Mesenchymal stem cell (in vitro differentiated cells and primary cell): ENCODE data around the gene PKP4.

ENCODE experiments used
- DNase-seq: peaks from one replicate; pipeline ENCODE4 v3.0.0-alpha.2; 2013
- H2AFZ ChIP-seq: one replicate; pipeline ENCODE4 v1.6.1; 2013; ENCODE audit warnings: low read depth, mild to moderate bottlenecking, control low read depth, inconsistent platforms, low read length, moderate library complexity
- H2AK5ac ChIP-seq: 2 replicates; pipeline ENCODE4 v1.6.1; 2013; ENCODE audit warnings: low read length, moderate library complexity, mild to moderate bottlenecking, inconsistent platforms; ENCODE audit not compliant: severe bottlenecking
- H2BK120ac ChIP-seq: one replicate; pipeline ENCODE4 v1.6.1; 2013; ENCODE audit warnings: low read depth, mild to moderate bottlenecking, inconsistent platforms, low read length, moderate library complexity
- H2BK12ac ChIP-seq, 2 experiments: one replicate each; pipeline ENCODE4 v1.6.1; 2013; ENCODE audit warnings: inconsistent platforms in 2 of 2, low read length in 2 of 2, mild to moderate bottlenecking in 2 of 2, moderate library complexity in 2 of 2, control low read depth in 1 of 2
- H2BK15ac ChIP-seq: one replicate; pipeline ENCODE4 v1.6.1; 2013; ENCODE audit warnings: mild to moderate bottlenecking, low read depth, inconsistent platforms; ENCODE audit not compliant: poor library complexity, severe bottlenecking
- H2BK5ac ChIP-seq: 2 replicates; pipeline ENCODE4 v1.6.1; 2013; ENCODE audit warnings: low read depth, mild to moderate bottlenecking, low read length, control low read depth, inconsistent platforms; ENCODE audit not compliant: poor library complexity, severe bottlenecking
- H3K14ac ChIP-seq, 2 experiments: one replicate each; pipeline ENCODE4 v1.6.1; 2013; ENCODE audit warnings: inconsistent platforms in 2 of 2, low read length in 2 of 2, control low read depth in 1 of 2, mild to moderate bottlenecking in 1 of 2, moderate library complexity in 1 of 2
- H3K18ac ChIP-seq, 2 experiments: one replicate each; pipeline ENCODE4 v1.6.1; 2013; ENCODE audit warnings: inconsistent platforms in 2 of 2, low read length in 2 of 2, control low read depth in 1 of 2, low read depth in 1 of 2, mild to moderate bottlenecking in 1 of 2
- H3K23ac ChIP-seq, 2 experiments: one replicate each; pipeline ENCODE4 v1.6.1; 2013; ENCODE audit warnings: inconsistent platforms in 2 of 2, low read length in 2 of 2, mild to moderate bottlenecking in 2 of 2, moderate library complexity in 2 of 2, control low read depth in 1 of 2
- H3K27ac ChIP-seq: 2 replicates; pipeline ENCODE4 v1.5.1; 2013; ENCODE audit warnings: mild to moderate bottlenecking, moderate library complexity, low read length, control low read depth, inconsistent platforms; ENCODE audit not compliant: poor library complexity, severe bottlenecking
- H3K27me3 ChIP-seq, 2 experiments: 2 replicates each; pipeline versions ENCODE4 v1.6.1 to v1.7.0; 2013; ENCODE audit warnings: low read length in 2 of 2, mild to moderate bottlenecking in 2 of 2, moderate library complexity in 2 of 2, control low read depth in 1 of 2, inconsistent platforms in 1 of 2; ENCODE audit not compliant: control insufficient read depth in 1 of 2, insufficient read depth in 1 of 2
- H3K36me3 ChIP-seq, 2 experiments: 2 replicates each; pipeline versions ENCODE4 v1.6.1 to v1.7.0; 2013; ENCODE audit warnings: low read length in 2 of 2, control low read depth in 1 of 2, inconsistent platforms in 1 of 2, low read depth in 1 of 2, mild to moderate bottlenecking in 1 of 2; ENCODE audit not compliant: insufficient read depth in 2 of 2, control insufficient read depth in 1 of 2
- H3K4ac ChIP-seq, 2 experiments: one replicate each; pipeline ENCODE4 v1.6.1; 2013; ENCODE audit warnings: inconsistent platforms in 2 of 2, low read length in 2 of 2, mild to moderate bottlenecking in 2 of 2, moderate library complexity in 2 of 2, control low read depth in 1 of 2, low read depth in 1 of 2
- H3K4me1 ChIP-seq: 2 replicates; pipeline ENCODE4 v1.6.1; 2013; ENCODE audit warnings: low read depth, low read length, control low read depth; ENCODE audit not compliant: control insufficient read depth, insufficient read depth
- H3K4me2 ChIP-seq: 2 replicates; pipeline ENCODE4 v1.6.1; 2013; ENCODE audit warnings: low read length, mild to moderate bottlenecking, inconsistent platforms; ENCODE audit not compliant: poor library complexity, severe bottlenecking
- H3K4me3 ChIP-seq, 2 experiments: 2 replicates each; pipeline versions ENCODE4 v1.5.1 to v1.7.0; 2013; ENCODE audit warnings: low read length in 2 of 2, mild to moderate bottlenecking in 2 of 2, control low read depth in 1 of 2, low read depth in 1 of 2; ENCODE audit not compliant: insufficient read depth in 1 of 2
- H3K79me1 ChIP-seq: replicated peaks from 2 replicates; pipeline ENCODE4 v1.6.1; 2013; ENCODE audit warnings: mild to moderate bottlenecking, control low read depth, low read length, inconsistent platforms; ENCODE audit not compliant: poor library complexity, severe bottlenecking
- H3K9ac ChIP-seq: 2 replicates; pipeline ENCODE4 v1.7.0; 2013; ENCODE audit warnings: mild to moderate bottlenecking, low read length, moderate library complexity
- H3K9me3 ChIP-seq: 2 replicates; pipeline ENCODE4 v1.7.0; 2013; ENCODE audit warnings: mild to moderate bottlenecking, low read length; ENCODE audit not compliant: control insufficient read depth
- H4K8ac ChIP-seq: one replicate; pipeline ENCODE4 v1.6.1; 2013; ENCODE audit warnings: inconsistent platforms, mild to moderate bottlenecking, low read length, moderate library complexity
- H4K91ac ChIP-seq: one replicate; pipeline ENCODE4 v1.6.1; 2013; ENCODE audit warnings: mild to moderate bottlenecking, low read length, inconsistent platforms
- WGBS: methylation state at CpG from one replicate; pipeline ENCODE4 v1.1.7; 2013; ENCODE audit warnings: mixed read lengths; 5-methylcytosine and 5-hydroxymethylcytosine counted together

PKP4 gene

GRCh38 chr2:158718851-158719250 lies 262.1 kb downstream of the PKP4 start:
- no peak overlapping the region for H4K91ac ChIP-seq
- no peak overlapping the region for H3K4me2 ChIP-seq
- no peak for DNase-seq
- 90% methylated on average over 4 of the region's 5 CpGs for WGBS
- H3K4ac ChIP-seq = no peak overlapping the region
- no peak overlapping the region for H3K9ac ChIP-seq
- no peak overlapping the region for H2AK5ac ChIP-seq
- no peaks in the 10 kb centered on the region for H3K9me3 ChIP-seq
- H3K23ac ChIP-seq = no peak overlapping the region
- H2BK15ac ChIP-seq = no peak overlapping the region
- no peak overlapping the region for H2BK120ac ChIP-seq
- peaks cover 14% of the 10 kb centered on the region for H3K4me1 ChIP-seq
- H2BK5ac ChIP-seq = no peak overlapping the region
- no peak overlapping the region for H4K8ac ChIP-seq
- no peak overlapping the region for H3K18ac ChIP-seq
- no peak overlapping the region for H3K4me3 ChIP-seq
- no peak overlapping the region for H2AFZ ChIP-seq
- H2BK12ac ChIP-seq = no peak overlapping the region
- H3K14ac ChIP-seq = no peak overlapping the region
- no peaks in the 10 kb centered on the region for H3K36me3 ChIP-seq
- H3K27ac ChIP-seq = no peak overlapping the region
- H3K27me3 ChIP-seq = peaks cover 0 to 22% of the 10 kb centered on the region in 2 experiments
- no peaks in the 10 kb centered on the region for H3K79me1 ChIP-seq

GRCh38 chr2:158719403-158719802 lies 262.7 kb downstream of the PKP4 start:
- no peak overlapping the region for H3K27ac ChIP-seq
- H3K9me3 ChIP-seq = no peaks in the 10 kb centered on the region
- H2BK5ac ChIP-seq = no peak overlapping the region
- H3K4me2 ChIP-seq = no peak overlapping the region
- H2AK5ac ChIP-seq = no peak overlapping the region
- H2BK12ac ChIP-seq = no peak overlapping the region
- H3K4me3 ChIP-seq = no peak overlapping the region
- no peaks in the 10 kb centered on the region for H3K79me1 ChIP-seq
- H3K9ac ChIP-seq = no peak overlapping the region
- no peak overlapping the region for H3K23ac ChIP-seq
- H3K4me1 ChIP-seq = peaks cover 18% of the 10 kb centered on the region
- no peak overlapping the region for H2BK15ac ChIP-seq
- no peak overlapping the region for H2BK120ac ChIP-seq
- H2AFZ ChIP-seq = no peak overlapping the region
- H3K14ac ChIP-seq = no peak overlapping the region
- 64% methylated on average over 1 of the region's 5 CpGs for WGBS
- no peak overlapping the region for H3K4ac ChIP-seq
- H4K91ac ChIP-seq = no peak overlapping the region
- no peak overlapping the region for H4K8ac ChIP-seq
- DNase-seq = no peak
- H3K27me3 ChIP-seq = peaks cover 0 to 28% of the 10 kb centered on the region in 2 experiments
- H3K36me3 ChIP-seq = no peaks in the 10 kb centered on the region
- H3K18ac ChIP-seq = no peak overlapping the region

DNA sequence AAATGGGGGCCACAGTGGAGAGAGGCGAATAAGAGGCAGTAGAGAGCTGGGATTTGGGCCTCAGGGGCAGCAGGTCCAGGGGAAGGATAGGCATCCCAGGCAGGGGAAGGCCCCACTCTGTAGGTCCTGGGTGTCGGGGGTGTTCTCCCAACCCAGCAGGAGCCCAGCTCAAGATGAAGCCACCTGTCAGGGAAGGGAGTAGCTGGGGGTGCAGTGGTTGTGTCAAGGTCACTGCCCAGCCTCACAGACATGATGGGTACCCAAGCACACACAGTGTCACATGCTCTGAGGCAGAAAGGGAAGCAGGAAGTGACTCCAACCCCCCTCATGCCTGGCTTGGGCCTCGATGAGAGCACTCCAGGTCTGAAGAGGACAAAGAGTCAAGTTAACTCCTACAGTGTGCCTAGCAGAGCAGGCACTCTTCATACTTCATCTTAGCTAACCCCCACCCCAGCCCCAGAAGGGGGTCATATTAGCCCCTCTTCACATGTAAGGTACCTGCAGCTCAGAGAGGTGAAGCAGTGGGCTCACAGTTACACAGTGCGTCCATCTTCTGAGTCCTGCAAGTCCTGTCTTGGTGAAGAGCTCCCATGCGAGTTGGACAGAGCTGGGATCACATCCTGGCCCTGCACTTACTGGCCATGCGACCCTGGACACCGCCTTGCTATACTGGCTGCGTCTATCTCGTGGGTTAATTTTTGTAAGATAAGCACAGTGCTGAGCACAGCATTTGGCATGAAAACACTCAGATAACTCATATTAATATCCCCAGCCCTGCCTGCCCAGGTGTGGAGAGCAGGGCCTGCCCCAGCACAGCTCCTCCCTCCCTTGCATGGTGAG lies 265.7 kb downstream of the PKP4 start:
- H3K18ac ChIP-seq = peak overlapping the region in 1 of 2 experiments; percentile 45
- H2AFZ ChIP-seq = no peak overlapping the region
- H2BK120ac ChIP-seq = no peak overlapping the region
- no peaks in the 10 kb centered on the region for H3K79me1 ChIP-seq
- H3K36me3 ChIP-seq = no peaks in the 10 kb centered on the region
- no peak overlapping the region for H3K4me2 ChIP-seq
- H2AK5ac ChIP-seq = no peak overlapping the region
- peaks cover 0 to 35% of the 10 kb centered on the region in 2 experiments for H3K27me3 ChIP-seq
- H3K4ac ChIP-seq = peak overlapping the region in 1 of 2 experiments; percentile 16
- 90% methylated on average over 9 of the region's 9 CpGs for WGBS
- no peak overlapping the region for H3K23ac ChIP-seq
- no peak overlapping the region for H4K91ac ChIP-seq
- H3K27ac ChIP-seq = no peak overlapping the region
- no peak for DNase-seq
- H3K9me3 ChIP-seq = no peaks in the 10 kb centered on the region
- H3K4me3 ChIP-seq = no peak overlapping the region
- H3K4me1 ChIP-seq = peaks cover 24% of the 10 kb centered on the region
- no peak overlapping the region for H3K14ac ChIP-seq
- no peak overlapping the region for H3K9ac ChIP-seq
- H2BK12ac ChIP-seq = no peak overlapping the region
- H2BK15ac ChIP-seq = peak overlapping the region; percentile 94
- no peak overlapping the region for H4K8ac ChIP-seq
- H2BK5ac ChIP-seq = no peak overlapping the region

GRCh38 chr2:158723181-158723838 lies 266.6 kb downstream of the PKP4 start:
- Histone ChIP-seq H2BK5ac (no peak overlapping the region), H3K14ac (no peak overlapping the region), H3K4me3 (no peak overlapping the region), H3K4ac (peak overlapping the region in 1 of 2 experiments; percentile 16), H3K36me3 (no peaks in the 10 kb centered on the region), H4K91ac (no peak overlapping the region), H3K9me3 (no peaks in the 10 kb centered on the region), H3K23ac (no peak overlapping the region), H4K8ac (no peak overlapping the region), H3K27me3 (peaks cover 0 to 35% of the 10 kb centered on the region in 2 experiments), H2AK5ac (no peak overlapping the region), H3K18ac (peak overlapping the region; percentile 40 to 51), H2BK120ac (no peak overlapping the region), H3K27ac (no peak overlapping the region), H3K79me1 (no peaks in the 10 kb centered on the region), H3K4me2 (no peak overlapping the region), H3K4me1 (peaks cover 24% of the 10 kb centered on the region), H2BK12ac (peak overlapping the region in 1 of 2 experiments; percentile 61), H2BK15ac (no peak overlapping the region), H3K9ac (no peak overlapping the region), H2AFZ (no peak overlapping the region)
- DNase-seq = no peak
- 97% methylated on average over 8 of the region's 8 CpGs for WGBS
